ENCODE measurements around the gene IL18. TPM values are rescaled to one million over a fixed set of nuclear protein-coding genes. Genes with fewer than 3 reads are reported as not detected.
"Not testable (repeated sequence)": the region's sequence is repeated elsewhere in the genome, so short reads cannot be mapped to it uniquely, and the experiment has no call there.

IL18 gene
- total and polyA plus RNA-seq, 2 donors (not counting 1 experiment from before 2014, with no cell fraction given): 0.67 to 1.6 TPM

DNA sequence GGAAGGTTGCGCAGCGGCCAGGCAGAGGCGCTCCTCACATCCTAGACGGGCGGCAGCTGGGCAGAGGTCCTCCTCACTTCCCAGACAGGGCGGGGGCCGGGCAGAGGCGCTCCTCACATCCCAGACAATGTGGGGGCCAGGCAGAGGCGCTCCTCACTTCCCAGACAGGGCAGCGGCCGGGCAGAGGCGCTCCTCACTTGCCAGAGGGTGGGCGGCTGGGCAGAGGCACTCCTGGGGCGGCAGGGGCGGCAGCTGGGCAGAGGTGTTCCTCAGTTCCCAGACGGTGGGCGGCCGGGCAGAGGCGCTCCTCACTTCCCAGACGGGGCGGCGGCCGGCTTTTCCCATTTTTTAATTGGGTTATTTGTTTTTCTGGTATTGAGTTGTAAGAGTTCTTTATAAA, 42.2 kb upstream of the IL18 start:
- 92% methylated on average over 23 of the region's 23 CpGs for WGBS (ENCODE audit: insufficient coverage)
- H3K79me2 ChIP-seq (ENCODE audit: control insufficient read depth, insufficient read depth, low read length): no peaks in the 10 kb centered on the region
- H3K4me1 ChIP-seq (ENCODE audit: control insufficient read depth in 2 of 2, insufficient read depth in 2 of 2, low read length in 2 of 2): no peaks in the 10 kb centered on the region
- Mint-ChIP-seq H3K27me3 (peaks cover 9% of the 10 kb centered on the region), H3K4me3 (no peak overlapping the region), H3K27ac (no peak overlapping the region), H3K9me3 (ENCODE audit: insufficient read depth) (no peaks in the 10 kb centered on the region), H3K4me1 (no peaks in the 10 kb centered on the region)
- H3K9ac ChIP-seq (ENCODE audit: low read length): no peak overlapping the region
- CTCF ChIA-PET: no interaction called here
- no peak for DNase-seq
- H3K27me3 ChIP-seq (replicated peaks in 1 of 4; ENCODE audit: control extremely low read depth in 1 of 4, control insufficient read depth in 3 of 4, insufficient read depth in 4 of 4, low read length in 3 of 4): no peaks in the 10 kb centered on the region
- intact Hi-C loops (cut with micrococcal nuclease): no loop called here
- ATAC-seq (ENCODE audit: low read depth): no peak
- no peak overlapping the region for H3K4me3 ChIP-seq (ENCODE audit: control extremely low read depth in 1 of 5, extremely low read depth in 1 of 5, insufficient read depth in 1 of 5, low read depth in 2 of 5, low read length in 4 of 5)
- TF ChIP-seq, protein P1, sequence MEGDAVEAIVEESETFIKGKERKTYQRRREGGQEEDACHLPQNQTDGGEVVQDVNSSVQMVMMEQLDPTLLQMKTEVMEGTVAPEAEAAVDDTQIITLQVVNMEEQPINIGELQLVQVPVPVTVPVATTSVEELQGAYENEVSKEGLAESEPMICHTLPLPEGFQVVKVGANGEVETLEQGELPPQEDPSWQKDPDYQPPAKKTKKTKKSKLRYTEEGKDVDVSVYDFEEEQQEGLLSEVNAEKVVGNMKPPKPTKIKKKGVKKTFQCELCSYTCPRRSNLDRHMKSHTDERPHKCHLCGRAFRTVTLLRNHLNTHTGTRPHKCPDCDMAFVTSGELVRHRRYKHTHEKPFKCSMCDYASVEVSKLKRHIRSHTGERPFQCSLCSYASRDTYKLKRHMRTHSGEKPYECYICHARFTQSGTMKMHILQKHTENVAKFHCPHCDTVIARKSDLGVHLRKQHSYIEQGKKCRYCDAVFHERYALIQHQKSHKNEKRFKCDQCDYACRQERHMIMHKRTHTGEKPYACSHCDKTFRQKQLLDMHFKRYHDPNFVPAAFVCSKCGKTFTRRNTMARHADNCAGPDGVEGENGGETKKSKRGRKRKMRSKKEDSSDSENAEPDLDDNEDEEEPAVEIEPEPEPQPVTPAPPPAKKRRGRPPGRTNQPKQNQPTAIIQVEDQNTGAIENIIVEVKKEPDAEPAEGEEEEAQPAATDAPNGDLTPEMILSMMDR (IDR thresholded peaks at IDR 0.05): no peak
- TF ChIP-seq EZH2 (IDR thresholded peaks at IDR 0.05; ENCODE audit: borderline replicate concordance, insufficient read depth, low read depth, low read length, poor library complexity, severe bottlenecking): no peak
- H3K36me3 ChIP-seq (replicated peaks in 1 of 2; ENCODE audit: control extremely low read depth in 1 of 2, control insufficient read depth in 1 of 2, extremely low read depth in 1 of 2, insufficient read depth in 2 of 2, low read length in 1 of 2): no peaks in the 10 kb centered on the region
- POLR2A ChIA-PET: no interaction called here
- no peak overlapping the region for H3K4me2 ChIP-seq (replicated peaks; ENCODE audit: low read depth, low read length, poor library complexity, severe bottlenecking)
- no peak overlapping the region for H2AFZ ChIP-seq (ENCODE audit: insufficient read depth, low read depth, low read length, poor library complexity, severe bottlenecking)
- no peaks in the 10 kb centered on the region for H4K20me1 ChIP-seq (ENCODE audit: control insufficient read depth, insufficient read depth, low read length, poor library complexity, severe bottlenecking)
- no peaks in the 10 kb centered on the region for H3K9me3 ChIP-seq (ENCODE audit: control extremely low read depth in 1 of 3, control insufficient read depth in 2 of 3, insufficient read depth in 1 of 3, low read length in 2 of 3)
- no peak overlapping the region for H3K27ac ChIP-seq (ENCODE audit: low read length in 2 of 2)

- Histone ChIP-seq H3K9ac (ENCODE audit: low read length) (no peak overlapping the region), H3K27me3 (replicated peaks in 1 of 4; ENCODE audit: control extremely low read depth in 1 of 4, control insufficient read depth in 3 of 4, insufficient read depth in 4 of 4, low read length in 3 of 4) (no peaks in the 10 kb centered on the region), H3K4me2 (replicated peaks; ENCODE audit: low read depth, low read length, poor library complexity, severe bottlenecking) (no peak overlapping the region), H3K79me2 (ENCODE audit: control insufficient read depth, insufficient read depth, low read length) (no peaks in the 10 kb centered on the region), H3K4me3 (ENCODE audit: control extremely low read depth in 1 of 5, extremely low read depth in 1 of 5, insufficient read depth in 1 of 5, low read depth in 2 of 5, low read length in 4 of 5) (no peak overlapping the region), H3K27ac (ENCODE audit: low read length in 2 of 2) (no peak overlapping the region), H3K36me3 (replicated peaks in 1 of 2; ENCODE audit: control extremely low read depth in 1 of 2, control insufficient read depth in 1 of 2, extremely low read depth in 1 of 2, insufficient read depth in 2 of 2, low read length in 1 of 2) (no peaks in the 10 kb centered on the region), H3K4me1 (ENCODE audit: control insufficient read depth in 2 of 2, insufficient read depth in 2 of 2, low read length in 2 of 2) (peaks cover 4% of the 10 kb centered on the region in 2 donors), H4K20me1 (ENCODE audit: control insufficient read depth, insufficient read depth, low read length, poor library complexity, severe bottlenecking) (no peaks in the 10 kb centered on the region), H3K9me3 (ENCODE audit: control extremely low read depth in 1 of 3, control insufficient read depth in 2 of 3, insufficient read depth in 1 of 3, low read length in 2 of 3) (peaks cover 0 to 1% (median 0%) of the 10 kb centered on the region in 3 donors), H2AFZ (ENCODE audit: insufficient read depth, low read depth, low read length, poor library complexity, severe bottlenecking) (no peak overlapping the region)
- H3K4me1 Mint-ChIP-seq: peaks cover 3% of the 10 kb centered on the region
- CTCF ChIA-PET: interaction anchor here (0.6 to 1.9 kb wide), 2 partner anchors 20 to 79 kb away, joined by 5 to 6 read pairs; no protein-coding TSS in a partner anchor
- no peak overlapping the region for H3K4me3 Mint-ChIP-seq
- DNase-seq: no peak
- no peak for ATAC-seq (ENCODE audit: low read depth)
- H3K27me3 Mint-ChIP-seq: peaks cover 6% of the 10 kb centered on the region
- H3K9me3 Mint-ChIP-seq (ENCODE audit: insufficient read depth): no peaks in the 10 kb centered on the region
- TF ChIP-seq EZH2 (IDR thresholded peaks at IDR 0.05; ENCODE audit: borderline replicate concordance, insufficient read depth, low read depth, low read length, poor library complexity, severe bottlenecking): no peak
- TF ChIP-seq, protein P1 (IDR thresholded peaks at IDR 0.05): no peak
- no CpG with 5 or more reads among the region's 2 CpGs for WGBS (ENCODE audit: insufficient coverage)
- no peak overlapping the region for H3K27ac Mint-ChIP-seq
- intact Hi-C loops (cut with micrococcal nuclease): no loop called here
- POLR2A ChIA-PET: no interaction called here
These were observed 36.4 kb upstream of the IL18 start for GRCh38 chr11:112200252-112200651.

DNA sequence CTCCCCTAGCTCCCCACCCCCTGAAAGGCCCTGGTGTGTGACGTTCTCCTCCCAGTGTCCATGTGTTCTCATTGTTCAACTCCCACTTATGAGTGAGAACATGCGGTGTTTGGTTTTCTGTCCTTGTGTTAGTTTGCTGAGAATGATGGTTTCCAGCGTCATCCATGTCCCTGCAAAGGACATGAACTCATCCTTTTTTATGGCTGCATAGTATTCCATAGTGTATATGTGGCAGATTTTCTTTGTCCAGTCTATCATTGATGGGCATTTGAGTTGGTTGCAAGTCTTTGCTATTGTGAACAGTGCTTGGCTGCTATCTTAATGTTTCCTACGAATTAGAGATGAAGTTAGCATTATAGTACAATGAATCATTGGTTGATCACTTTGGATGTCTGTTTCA, 35.2 kb upstream of the IL18 start:
- DNase-seq; H2AFZ ChIP-seq (ENCODE audit: insufficient read depth, low read depth, low read length, poor library complexity, severe bottlenecking); ATAC-seq (ENCODE audit: low read depth); POLR2A ChIA-PET; H3K36me3 ChIP-seq (replicated peaks in 1 of 2; ENCODE audit: control extremely low read depth in 1 of 2, control insufficient read depth in 1 of 2, extremely low read depth in 1 of 2, insufficient read depth in 2 of 2, low read length in 1 of 2); H4K20me1 ChIP-seq (ENCODE audit: control insufficient read depth, insufficient read depth, low read length, poor library complexity, severe bottlenecking); H3K4me1 Mint-ChIP-seq; intact Hi-C loops (cut with micrococcal nuclease); H3K27me3 ChIP-seq (replicated peaks in 1 of 4; ENCODE audit: control extremely low read depth in 1 of 4, control insufficient read depth in 3 of 4, insufficient read depth in 4 of 4, low read length in 3 of 4); H3K27ac ChIP-seq (ENCODE audit: low read length in 2 of 2); H3K27ac Mint-ChIP-seq; H3K9me3 Mint-ChIP-seq (ENCODE audit: insufficient read depth); H3K4me3 Mint-ChIP-seq; H3K27me3 Mint-ChIP-seq; H3K9ac ChIP-seq (ENCODE audit: low read length); H3K4me1 ChIP-seq (ENCODE audit: control insufficient read depth in 2 of 2, insufficient read depth in 2 of 2, low read length in 2 of 2); H3K79me2 ChIP-seq (ENCODE audit: control insufficient read depth, insufficient read depth, low read length); H3K9me3 ChIP-seq (ENCODE audit: control extremely low read depth in 1 of 3, control insufficient read depth in 2 of 3, insufficient read depth in 1 of 3, low read length in 2 of 3); H3K4me2 ChIP-seq (replicated peaks; ENCODE audit: low read depth, low read length, poor library complexity, severe bottlenecking); H3K4me3 ChIP-seq (ENCODE audit: control extremely low read depth in 1 of 5, extremely low read depth in 1 of 5, insufficient read depth in 1 of 5, low read depth in 2 of 5, low read length in 4 of 5): not testable (repeated sequence)
- no CpG with 5 or more reads among the region's 4 CpGs for WGBS (ENCODE audit: insufficient coverage)
- CTCF ChIA-PET: interaction anchor here (1.9 kb wide), 1 partner anchor 21 kb away, joined by 6 read pairs; no protein-coding TSS in a partner anchor
